CD8-positive, alpha-beta memory T cell (primary cell): ENCODE measurements around the gene ZSWIM2. TPM values are rescaled to one million over a fixed set of nuclear protein-coding genes. Genes with fewer than 3 reads are reported as not detected.

ENCODE experiments used
- CTCF ChIA-PET: fragments of 350-600 bp; sonication (Branson Sonifier 250); formaldehyde crosslinking; loops from one replicate; lab custom pipeline; 2021; ENCODE audit warnings: antibody characterized with exemption; lab: Charles Lee
- POLR2A ChIA-PET: fragments of 350-600 bp; sonication (Branson Sonifier 250); formaldehyde crosslinking; loops from one replicate; lab custom pipeline; 2021; ENCODE audit warnings: antibody characterized with exemption; lab: Charles Lee
- DNase-seq, 5 donors: peaks; one replicate each; pipeline versions ENCODE4 v3.0.0 to v3.0.0-alpha.2; 2020 to 2022; ENCODE audit warnings: mixed read lengths in 1 of 5
- H3K27ac ChIP-seq: one replicate; pipeline ENCODE4 v1.7.0; 2013; ENCODE audit warnings: low read depth, mild to moderate bottlenecking, low read length, moderate library complexity
- H3K27me3 ChIP-seq: 2 replicates; pipeline ENCODE4 v1.7.0; 2013; ENCODE audit warnings: low read length, mild to moderate bottlenecking; ENCODE audit not compliant: insufficient read depth, poor library complexity, severe bottlenecking
- H3K36me3 ChIP-seq: 2 replicates; pipeline ENCODE4 v1.7.0; 2013; ENCODE audit warnings: mild to moderate bottlenecking, low read length, moderate library complexity; ENCODE audit not compliant: insufficient read depth
- H3K4me1 ChIP-seq: 2 replicates; pipeline ENCODE4 v1.7.0; 2013; ENCODE audit warnings: mild to moderate bottlenecking, low read length, moderate library complexity; ENCODE audit not compliant: insufficient read depth
- H3K4me3 ChIP-seq: 2 replicates; pipeline ENCODE4 v1.7.0; 2013; ENCODE audit warnings: mild to moderate bottlenecking, low read length
- H3K9me3 ChIP-seq: 2 replicates; pipeline ENCODE4 v1.7.0; 2013; ENCODE audit warnings: mild to moderate bottlenecking, low read length
- H3K27ac Mint-ChIP-seq, 8 donors: one replicate each; pipeline ENCODE4 v1.8.0; 2020 to 2021; ENCODE audit warnings: mixed read lengths in 8 of 8, mild to moderate bottlenecking in 6 of 8, inconsistent platforms in 3 of 8, moderate library complexity in 3 of 8
- H3K27me3 Mint-ChIP-seq, 2 donors: one replicate each; pipeline ENCODE4 v1.8.0; 2020 to 2021; ENCODE audit warnings: mixed read lengths in 2 of 2, mild to moderate bottlenecking in 1 of 2, moderate library complexity in 1 of 2
- H3K36me3 Mint-ChIP-seq, 3 donors: one replicate each; pipeline ENCODE4 v1.8.0; 2020 to 2021; ENCODE audit warnings: mixed read lengths in 3 of 3, inconsistent platforms in 1 of 3, mild to moderate bottlenecking in 1 of 3
- H3K4me1 Mint-ChIP-seq, 3 donors: one replicate each; pipeline ENCODE4 v1.8.0; 2020 to 2021; ENCODE audit warnings: mixed read lengths in 3 of 3, inconsistent platforms in 1 of 3, mild to moderate bottlenecking in 1 of 3
- H3K4me3 Mint-ChIP-seq, 7 donors: one replicate each; pipeline ENCODE4 v1.8.0; 2020 to 2021; ENCODE audit warnings: mixed read lengths in 7 of 7, mild to moderate bottlenecking in 6 of 7, moderate library complexity in 4 of 7, inconsistent platforms in 2 of 7
- H3K9me3 Mint-ChIP-seq, 5 donors: one replicate each; pipeline ENCODE4 v1.8.0; 2020 to 2022; ENCODE audit warnings: mixed read lengths in 5 of 5, mild to moderate bottlenecking in 3 of 5, moderate library complexity in 2 of 5, inconsistent platforms in 1 of 5
- polyA plus RNA-seq: library from polyadenylated mRNA; unstranded; fragments of 300-500 nt; fragmentation: Illumina TruSeq; gene quantifications from one replicate; pipeline ENCODE4 v1.2.3, GENCODE V29; 2021
- total RNA-seq, 2 experiments: library from RNA; stranded (reverse); gene quantifications; one replicate each; pipeline ENCODE4 v1.2.3, GENCODE V29; 2021

Gene ZSWIM2
- total and polyA plus RNA-seq, 3 experiments from 2014 or later: not detected

DNA sequence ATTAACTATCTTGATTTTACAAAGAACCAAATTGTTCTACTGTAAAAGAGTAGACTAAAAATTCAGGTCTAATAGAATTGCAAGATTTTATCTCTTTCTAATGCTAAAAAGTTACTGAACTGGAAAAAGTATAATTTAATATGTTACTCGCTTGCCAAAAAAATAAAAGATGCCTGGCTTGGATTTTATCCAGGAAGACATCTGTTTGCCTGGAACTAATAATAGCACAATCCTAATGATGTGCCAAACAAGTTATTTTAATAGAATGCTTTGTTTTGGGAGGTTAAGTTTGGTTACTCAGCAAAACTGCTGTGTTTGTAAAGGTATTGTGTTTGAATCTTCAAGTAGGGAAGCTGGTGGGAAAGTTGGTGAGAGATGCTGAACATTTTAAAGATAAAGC, 19.4 kb upstream of the ZSWIM2 start:
- no peaks in the 10 kb centered on the region for H3K4me1 ChIP-seq
- no peaks in the 10 kb centered on the region for H3K27me3 ChIP-seq
- H3K36me3 ChIP-seq: no peaks in the 10 kb centered on the region
- no peaks in the 10 kb centered on the region for H3K4me1 Mint-ChIP-seq
- no peaks in the 10 kb centered on the region for H3K36me3 Mint-ChIP-seq
- DNase-seq: no peak
- no peak overlapping the region for H3K27ac Mint-ChIP-seq
- no peaks in the 10 kb centered on the region for H3K9me3 ChIP-seq
- H3K27ac ChIP-seq: no peak overlapping the region
- ChIA-PET POLR2A (no interaction called here), CTCF (no interaction called here)
- no peaks in the 10 kb centered on the region for H3K27me3 Mint-ChIP-seq
- no peak overlapping the region for H3K4me3 ChIP-seq
- H3K9me3 Mint-ChIP-seq: peaks cover 0 to 5% (median 0%) of the 10 kb centered on the region in 5 donors
- no peak overlapping the region for H3K4me3 Mint-ChIP-seq

DNA sequence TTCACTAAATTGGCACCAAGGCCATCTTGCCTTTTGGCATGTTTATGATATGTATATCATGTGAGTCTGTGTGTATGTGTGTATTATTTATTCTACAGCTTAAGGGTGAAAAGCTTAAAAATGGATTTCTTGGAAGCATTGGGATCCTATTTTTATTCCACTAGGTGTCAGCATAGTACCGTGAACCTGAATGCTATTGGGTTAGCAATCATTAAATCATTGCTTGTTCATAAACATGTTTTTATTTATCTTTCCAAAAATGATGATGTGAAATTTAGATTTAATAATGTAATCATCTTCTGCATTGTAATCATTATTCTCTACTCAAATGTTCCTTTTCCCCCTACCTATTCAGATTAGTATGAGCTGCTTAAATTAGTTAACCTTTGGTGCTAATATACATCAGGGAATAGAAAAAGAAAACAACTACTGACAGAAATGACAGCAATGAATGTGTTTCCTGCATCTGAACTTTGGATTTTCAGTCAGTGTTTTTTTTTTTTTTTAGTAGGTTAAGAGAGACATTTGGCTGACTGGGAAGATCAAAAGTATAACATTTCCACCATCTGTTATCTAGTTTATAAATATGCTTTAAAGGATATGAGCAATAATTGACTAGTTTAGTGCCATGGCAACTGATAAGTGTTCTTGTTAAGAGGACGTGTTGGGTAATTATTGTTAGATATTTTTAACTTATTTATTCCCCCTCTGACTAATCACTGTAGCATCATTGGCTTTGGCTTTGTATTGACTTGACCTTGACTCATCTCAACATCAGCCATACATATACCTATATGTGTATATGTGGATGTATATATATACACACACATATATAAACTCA, 14.1 kb upstream of the ZSWIM2 start:
- ChIA-PET CTCF (no interaction called here), POLR2A (no interaction called here)
- H3K4me3 ChIP-seq: no peak overlapping the region
- H3K27ac Mint-ChIP-seq: no peak overlapping the region
- H3K27ac ChIP-seq: no peak overlapping the region
- H3K36me3 Mint-ChIP-seq: no peaks in the 10 kb centered on the region
- H3K4me3 Mint-ChIP-seq: no peak overlapping the region
- peaks cover 0 to 2% (median 0%) of the 10 kb centered on the region in 5 donors for H3K9me3 Mint-ChIP-seq
- no peaks in the 10 kb centered on the region for H3K9me3 ChIP-seq
- H3K4me1 ChIP-seq: no peaks in the 10 kb centered on the region
- H3K36me3 ChIP-seq: no peaks in the 10 kb centered on the region
- no peak for DNase-seq
- no peaks in the 10 kb centered on the region for H3K4me1 Mint-ChIP-seq
- no peaks in the 10 kb centered on the region for H3K27me3 Mint-ChIP-seq
- no peaks in the 10 kb centered on the region for H3K27me3 ChIP-seq

DNA sequence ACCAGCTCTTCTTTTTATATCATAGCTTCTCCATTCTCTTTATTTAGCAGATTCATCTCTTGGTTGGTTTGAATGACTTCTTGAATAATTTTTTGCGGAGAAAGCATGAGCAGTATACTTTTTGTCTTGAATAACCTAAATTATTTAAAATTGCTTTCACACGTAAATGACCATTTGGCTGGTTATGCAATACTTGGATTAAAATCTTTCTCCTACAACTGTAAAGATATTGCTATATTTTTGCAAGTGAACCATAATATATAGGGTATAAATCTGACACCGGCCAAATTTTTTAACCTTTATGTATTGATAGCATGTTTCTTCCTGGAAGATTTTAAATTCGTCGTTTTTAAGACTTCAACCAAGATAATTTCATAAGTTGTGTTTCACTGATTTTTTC, 6.2 kb upstream of the ZSWIM2 start:
- CTCF ChIA-PET: no interaction called here

GRCh38 chr2:186853951-186854350, 5.0 kb upstream of the ZSWIM2 start:
- Histone ChIP-seq H3K9me3 (no peaks in the 10 kb centered on the region), H3K36me3 (no peaks in the 10 kb centered on the region), H3K4me3 (no peak overlapping the region), H3K4me1 (no peaks in the 10 kb centered on the region), H3K27me3 (no peaks in the 10 kb centered on the region), H3K27ac (no peak overlapping the region)
- DNase-seq: no peak
- Mint-ChIP-seq H3K36me3 (no peaks in the 10 kb centered on the region), H3K4me3 (no peak overlapping the region), H3K9me3 (peaks cover 0 to 11% (median 3%) of the 10 kb centered on the region in 5 donors), H3K27me3 (peaks cover 7 to 11% of the 10 kb centered on the region in 2 donors), H3K27ac (no peak overlapping the region), H3K4me1 (peaks cover 7 to 9% (median 8%) of the 10 kb centered on the region in 3 donors)
- CTCF ChIA-PET: no interaction called here
- POLR2A ChIA-PET: no interaction called here

More for the DNA sequence above, 6.2 kb upstream of the ZSWIM2 start:
- Histone ChIP-seq H3K27me3 (no peaks in the 10 kb centered on the region), H3K9me3 (no peaks in the 10 kb centered on the region), H3K36me3 (no peaks in the 10 kb centered on the region), H3K4me1 (no peaks in the 10 kb centered on the region), H3K27ac (no peak overlapping the region), H3K4me3 (no peak overlapping the region)
- Mint-ChIP-seq H3K4me3 (no peak overlapping the region), H3K9me3 (peaks cover 0 to 7% (median 3%) of the 10 kb centered on the region in 5 donors), H3K4me1 (no peaks in the 10 kb centered on the region), H3K27me3 (no peaks in the 10 kb centered on the region), H3K27ac (no peak overlapping the region), H3K36me3 (no peaks in the 10 kb centered on the region)
- POLR2A ChIA-PET: no interaction called here
- DNase-seq: no peak

- peaks cover 0 to 11% (median 3%) of the 10 kb centered on the region in 5 donors for H3K9me3 Mint-ChIP-seq
- Histone ChIP-seq H3K27me3 (no peaks in the 10 kb centered on the region), H3K36me3 (no peaks in the 10 kb centered on the region), H3K4me3 (no peak overlapping the region), H3K9me3 (no peaks in the 10 kb centered on the region), H3K4me1 (no peaks in the 10 kb centered on the region), H3K27ac (no peak overlapping the region)
- no peaks in the 10 kb centered on the region for H3K36me3 Mint-ChIP-seq
- POLR2A ChIA-PET: no interaction called here
- DNase-seq: no peak
- H3K4me3 Mint-ChIP-seq: no peak overlapping the region
- H3K27me3 Mint-ChIP-seq: peaks cover 7 to 11% of the 10 kb centered on the region in 2 donors
- CTCF ChIA-PET: no interaction called here
- H3K4me1 Mint-ChIP-seq: peaks cover 7 to 15% (median 14%) of the 10 kb centered on the region in 3 donors
- peak overlapping the region in 1 of 8 donors; percentile 41 for H3K27ac Mint-ChIP-seq
These were observed 3.5 kb upstream of the ZSWIM2 start for GRCh38 chr2:186852508-186852907.

DNA sequence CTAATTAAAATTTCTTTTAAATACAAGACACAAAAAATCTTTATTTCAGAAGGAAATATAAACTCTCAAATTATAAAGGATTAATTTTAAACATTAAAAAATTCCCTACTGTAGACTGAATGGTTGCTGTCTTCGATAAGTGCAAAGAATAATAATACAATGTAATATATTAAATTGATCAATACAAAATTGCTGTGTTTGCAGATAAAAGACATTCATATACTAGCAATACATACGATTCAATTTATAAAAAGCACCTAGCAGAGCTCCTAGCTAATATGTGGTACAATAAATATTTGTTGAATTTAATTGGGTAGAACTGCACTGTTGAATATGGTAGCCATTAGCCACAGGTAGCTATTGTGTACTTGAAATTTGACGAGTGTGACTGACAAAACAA, 6.6 kb downstream of the ZSWIM2 start:
- Mint-ChIP-seq H3K9me3 (no peaks in the 10 kb centered on the region), H3K4me3 (no peak overlapping the region), H3K36me3 (no peaks in the 10 kb centered on the region), H3K27ac (no peak overlapping the region), H3K27me3 (peaks cover 2 to 12% of the 10 kb centered on the region in 2 donors), H3K4me1 (no peaks in the 10 kb centered on the region)
- Histone ChIP-seq H3K36me3 (no peaks in the 10 kb centered on the region), H3K9me3 (no peaks in the 10 kb centered on the region), H3K27me3 (no peaks in the 10 kb centered on the region), H3K27ac (no peak overlapping the region), H3K4me1 (no peaks in the 10 kb centered on the region), H3K4me3 (no peak overlapping the region)
- DNase-seq: no peak
- ChIA-PET CTCF (no interaction called here), POLR2A (no interaction called here)

GRCh38 chr2:186841940-186842339, 7.0 kb downstream of the ZSWIM2 start:
- no peaks in the 10 kb centered on the region for H3K36me3 ChIP-seq
- H3K27ac ChIP-seq: no peak overlapping the region
- H3K4me1 ChIP-seq: no peaks in the 10 kb centered on the region
- Mint-ChIP-seq H3K4me3 (no peak overlapping the region), H3K27ac (no peak overlapping the region), H3K4me1 (no peaks in the 10 kb centered on the region), H3K27me3 (peaks cover 2 to 12% of the 10 kb centered on the region in 2 donors), H3K9me3 (no peaks in the 10 kb centered on the region), H3K36me3 (no peaks in the 10 kb centered on the region)
- ChIA-PET CTCF (no interaction called here), POLR2A (no interaction called here)
- no peaks in the 10 kb centered on the region for H3K27me3 ChIP-seq
- H3K9me3 ChIP-seq: no peaks in the 10 kb centered on the region
- H3K4me3 ChIP-seq: no peak overlapping the region
- DNase-seq: no peak

DNA sequence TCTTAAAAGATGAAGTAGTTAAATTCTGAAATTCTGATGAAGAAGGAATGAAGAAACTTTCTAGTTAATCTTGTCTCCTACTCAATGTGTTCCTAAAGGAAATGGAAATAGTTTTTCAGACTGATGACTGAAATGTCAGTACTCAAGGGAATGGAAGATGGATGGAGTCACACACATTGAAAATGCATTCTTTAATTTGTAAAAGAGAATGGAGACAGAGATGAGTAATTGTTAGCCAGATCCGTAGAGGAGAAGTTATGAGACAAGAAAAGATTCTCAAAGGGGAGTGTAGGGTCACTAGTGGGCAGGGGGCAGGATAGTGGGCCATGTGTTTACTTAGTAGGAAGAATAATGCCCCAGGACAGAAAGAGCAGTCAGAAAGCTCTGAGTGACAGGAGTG, 13.3 kb downstream of the ZSWIM2 start:
- H3K4me1 Mint-ChIP-seq: no peaks in the 10 kb centered on the region
- Histone ChIP-seq H3K9me3 (no peaks in the 10 kb centered on the region), H3K36me3 (no peaks in the 10 kb centered on the region), H3K27ac (no peak overlapping the region), H3K27me3 (no peaks in the 10 kb centered on the region), H3K4me1 (no peaks in the 10 kb centered on the region), H3K4me3 (no peak overlapping the region)
- CTCF ChIA-PET: no interaction called here
- H3K36me3 Mint-ChIP-seq: no peaks in the 10 kb centered on the region
- peaks cover 0 to 2% (median 0%) of the 10 kb centered on the region in 5 donors for H3K9me3 Mint-ChIP-seq
- POLR2A ChIA-PET: no interaction called here
- no peak overlapping the region for H3K4me3 Mint-ChIP-seq
- no peak for DNase-seq
- H3K27ac Mint-ChIP-seq: no peak overlapping the region
- H3K27me3 Mint-ChIP-seq: peaks cover 0 to 1% of the 10 kb centered on the region in 2 donors
